Measurements from ENCODE around the gene MARK3.

DNA sequence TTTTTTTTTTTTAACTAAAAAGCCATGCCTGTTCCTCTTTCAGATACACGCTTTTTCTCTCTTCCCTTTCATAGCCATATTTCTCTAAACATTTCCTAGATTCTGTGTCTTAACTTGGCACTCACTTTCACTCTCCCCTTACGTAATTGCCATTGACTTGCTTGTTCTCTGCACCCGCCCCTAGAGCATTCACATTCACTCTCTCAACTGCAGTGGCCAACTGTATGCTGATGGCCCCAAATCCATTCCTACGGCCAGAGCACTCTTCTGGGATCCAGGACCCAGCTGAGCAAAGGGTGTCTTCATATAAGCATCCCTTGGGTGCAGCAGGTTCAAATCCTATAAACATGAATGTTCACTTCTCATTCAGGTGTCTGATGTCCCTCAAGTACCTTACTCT is 77.9 kb downstream of the MARK3 start:
- TF ChIP-seq, protein P1, sequence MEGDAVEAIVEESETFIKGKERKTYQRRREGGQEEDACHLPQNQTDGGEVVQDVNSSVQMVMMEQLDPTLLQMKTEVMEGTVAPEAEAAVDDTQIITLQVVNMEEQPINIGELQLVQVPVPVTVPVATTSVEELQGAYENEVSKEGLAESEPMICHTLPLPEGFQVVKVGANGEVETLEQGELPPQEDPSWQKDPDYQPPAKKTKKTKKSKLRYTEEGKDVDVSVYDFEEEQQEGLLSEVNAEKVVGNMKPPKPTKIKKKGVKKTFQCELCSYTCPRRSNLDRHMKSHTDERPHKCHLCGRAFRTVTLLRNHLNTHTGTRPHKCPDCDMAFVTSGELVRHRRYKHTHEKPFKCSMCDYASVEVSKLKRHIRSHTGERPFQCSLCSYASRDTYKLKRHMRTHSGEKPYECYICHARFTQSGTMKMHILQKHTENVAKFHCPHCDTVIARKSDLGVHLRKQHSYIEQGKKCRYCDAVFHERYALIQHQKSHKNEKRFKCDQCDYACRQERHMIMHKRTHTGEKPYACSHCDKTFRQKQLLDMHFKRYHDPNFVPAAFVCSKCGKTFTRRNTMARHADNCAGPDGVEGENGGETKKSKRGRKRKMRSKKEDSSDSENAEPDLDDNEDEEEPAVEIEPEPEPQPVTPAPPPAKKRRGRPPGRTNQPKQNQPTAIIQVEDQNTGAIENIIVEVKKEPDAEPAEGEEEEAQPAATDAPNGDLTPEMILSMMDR (IDR thresholded peaks at IDR 0.05) = no peak
- no peak for TF ChIP-seq POLR2A (IDR thresholded peaks at IDR 0.05)
